Body of pancreas (tissue), 4 donors: Measurements from ENCODE around the gene RAD51C. TPM values are rescaled to one million over a fixed set of nuclear protein-coding genes. Genes with fewer than 3 reads are reported as not detected.

Source experiments
- ATAC-seq: fragments of 150-250 bp; one replicate; pipeline ENCODE4 v1.9.1; 2016
- DNase-seq, 4 donors: peaks; one replicate each; pipeline ENCODE4 v3.0.0-alpha.2; 2019
- H3K27ac ChIP-seq, 4 donors: fragments of 200-600 bp; sonication (generic); 1 replicate in 3 of 4; 2 replicates in 1 of 4; pipeline versions ENCODE4 v1.5.1 to v1.6.1; 2016 to 2019; ENCODE audit warnings: mild to moderate bottlenecking in 1 of 4, mixed read lengths in 1 of 4, moderate library complexity in 1 of 4
- H3K27me3 ChIP-seq, 2 donors: fragments of 200-600 bp; sonication (generic); one replicate each; pipeline ENCODE4 v1.6.0; 2016; ENCODE audit warnings: mild to moderate bottlenecking in 1 of 2
- H3K36me3 ChIP-seq, 2 donors: fragments of 200-600 bp; sonication (generic); replicated peaks in 1 of 2; 2 replicates each; pipeline ENCODE4 v1.5.1; 2016; ENCODE audit warnings: low read depth in 2 of 2; ENCODE audit not compliant: insufficient read depth in 1 of 2
- H3K4me1 ChIP-seq: fragments of 200-600 bp; sonication (generic); one replicate; pipeline ENCODE4 v1.6.0; 2016
- H3K4me3 ChIP-seq, 2 donors: fragments of 200-600 bp; sonication (generic); 1 replicate in 1 of 2; 2 replicates in 1 of 2; pipeline ENCODE4 v1.5.1; 2016 to 2019
- H3K9me3 ChIP-seq, 3 donors: fragments of 200-600 bp; sonication (generic); 1 replicate in 2 of 3; 2 replicates in 1 of 3; pipeline ENCODE4 v1.5.1; 2016
- POLR2A ChIP-seq, 3 donors: fragments of 450-650 bp; IDR thresholded peaks; one replicate each; pipeline ENCODE4 v1.6.1; 2016; ENCODE audit warnings: antibody characterized with exemption in 3 of 3, mild to moderate bottlenecking in 2 of 3
- WGBS, 2 donors: methylation state at CpG; one replicate each; pipeline ENCODE4 v1.1.5; 2017; 5-methylcytosine and 5-hydroxymethylcytosine counted together
- intact Hi-C: fragments of 100-400 bp; cut with DNase I; formaldehyde crosslinking; loops from one replicate; pipeline ENCODE4 v1.15.1; 2023
- total RNA-seq, 2 donors: library from RNA; depleted of rRNA; stranded (reverse); fragments of >200 nt; gene quantifications; one replicate each; pipeline ENCODE4 v1.1.0, GENCODE V29; 2016
- TF ChIP-seq, protein P1 (sequence below), 7 experiments: fragments of 450-650 bp in 4 of 7; fragments of 200-600 bp in 3 of 7; sonication (generic) in 3 of 7; IDR thresholded peaks; one replicate each; pipeline ENCODE4 v1.5.1; 2016 to 2019; ENCODE audit warnings: antibody characterized with exemption in 7 of 7

Gene RAD51C
- total RNA-seq, 2 donors from 2014 or later = 3.3 to 13.2 TPM

DNA sequence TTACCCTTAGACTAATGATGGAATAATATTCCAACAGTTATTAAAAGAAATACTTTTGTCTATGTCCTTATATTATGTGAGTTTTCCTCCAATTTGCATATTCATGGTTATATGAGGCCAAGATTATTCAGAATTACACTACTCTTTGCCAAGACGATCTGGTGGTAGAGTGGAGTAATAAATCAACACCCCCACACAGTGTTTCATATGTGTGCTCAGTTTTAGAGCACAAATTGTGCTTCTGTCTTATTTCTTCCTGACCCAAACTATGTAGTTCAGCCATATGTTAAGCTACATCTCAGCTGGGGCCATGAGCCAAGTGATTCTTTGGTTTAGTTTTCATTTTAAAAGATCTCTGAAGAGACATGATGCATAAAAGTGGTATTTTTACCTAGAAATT, 36.4 kb downstream of the RAD51C start:
- Histone ChIP-seq H3K36me3 (no peaks in the 10 kb centered on the region), H3K27ac (no peak overlapping the region), H3K9me3 (no peaks in the 10 kb centered on the region), H3K4me3 (no peak overlapping the region), H3K27me3 (no peaks in the 10 kb centered on the region), H3K4me1 (no peaks in the 10 kb centered on the region)
- 36 to 52% methylated on average over 1 of the region's 1 CpG for WGBS, 2 donors
- no peak for DNase-seq
- intact Hi-C loops = no loop called here
- ATAC-seq = no peak
- no peak for TF ChIP-seq POLR2A (IDR thresholded peaks at IDR 0.05)
- TF ChIP-seq, protein P1, sequence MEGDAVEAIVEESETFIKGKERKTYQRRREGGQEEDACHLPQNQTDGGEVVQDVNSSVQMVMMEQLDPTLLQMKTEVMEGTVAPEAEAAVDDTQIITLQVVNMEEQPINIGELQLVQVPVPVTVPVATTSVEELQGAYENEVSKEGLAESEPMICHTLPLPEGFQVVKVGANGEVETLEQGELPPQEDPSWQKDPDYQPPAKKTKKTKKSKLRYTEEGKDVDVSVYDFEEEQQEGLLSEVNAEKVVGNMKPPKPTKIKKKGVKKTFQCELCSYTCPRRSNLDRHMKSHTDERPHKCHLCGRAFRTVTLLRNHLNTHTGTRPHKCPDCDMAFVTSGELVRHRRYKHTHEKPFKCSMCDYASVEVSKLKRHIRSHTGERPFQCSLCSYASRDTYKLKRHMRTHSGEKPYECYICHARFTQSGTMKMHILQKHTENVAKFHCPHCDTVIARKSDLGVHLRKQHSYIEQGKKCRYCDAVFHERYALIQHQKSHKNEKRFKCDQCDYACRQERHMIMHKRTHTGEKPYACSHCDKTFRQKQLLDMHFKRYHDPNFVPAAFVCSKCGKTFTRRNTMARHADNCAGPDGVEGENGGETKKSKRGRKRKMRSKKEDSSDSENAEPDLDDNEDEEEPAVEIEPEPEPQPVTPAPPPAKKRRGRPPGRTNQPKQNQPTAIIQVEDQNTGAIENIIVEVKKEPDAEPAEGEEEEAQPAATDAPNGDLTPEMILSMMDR (IDR thresholded peaks at IDR 0.05) = no peak

DNA sequence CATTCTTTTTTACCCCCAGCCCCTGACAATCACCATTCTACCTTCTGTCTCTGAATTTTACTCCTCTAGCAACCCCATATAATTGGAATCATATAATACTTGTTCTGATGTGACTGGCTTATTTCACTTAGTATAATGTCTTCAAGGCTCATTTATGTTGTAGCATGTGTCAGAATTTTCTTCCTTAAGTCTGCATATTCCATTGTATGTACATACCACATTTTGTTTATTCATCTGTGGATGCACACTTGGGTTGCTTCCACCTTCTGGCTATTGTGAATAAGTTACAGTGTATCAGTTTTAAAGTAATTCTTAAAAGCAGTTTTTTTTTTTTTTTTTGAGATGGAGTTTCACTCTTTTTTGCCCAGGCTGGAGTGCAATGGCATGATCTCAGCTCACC, 38.5 kb downstream of the RAD51C start:
- intact Hi-C loops = no loop called here
- DNase-seq (no peak), ATAC-seq (no peak)
- Histone ChIP-seq H3K27me3 (no peaks in the 10 kb centered on the region), H3K9me3 (no peaks in the 10 kb centered on the region), H3K27ac (no peak overlapping the region), H3K4me3 (no peak overlapping the region), H3K36me3 (no peaks in the 10 kb centered on the region), H3K4me1 (no peaks in the 10 kb centered on the region)
- TF ChIP-seq POLR2A (IDR thresholded peaks at IDR 0.05) = no peak
- TF ChIP-seq, protein P1 (IDR thresholded peaks at IDR 0.05) = no peak

DNA sequence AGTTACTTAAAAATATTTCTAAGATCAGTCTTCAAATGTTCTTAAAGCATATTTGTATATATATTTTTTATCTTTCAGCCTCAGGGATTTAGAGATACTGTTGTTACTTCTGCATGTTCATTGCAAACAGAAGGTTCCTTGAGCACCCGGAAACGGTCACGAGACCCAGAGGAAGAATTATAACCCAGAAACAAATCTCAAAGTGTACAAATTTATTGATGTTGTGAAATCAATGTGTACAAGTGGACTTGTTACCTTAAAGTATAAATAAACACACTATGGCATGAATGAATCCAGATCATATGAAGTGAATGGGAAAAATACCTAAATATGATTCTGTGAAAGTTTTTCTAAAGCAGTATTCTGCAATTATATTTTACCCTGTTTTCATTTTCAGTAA, 41.6 kb downstream of the RAD51C start:
- intact Hi-C loops = no loop called here
- no peaks in the 10 kb centered on the region for H3K9me3 ChIP-seq
- H3K27me3 ChIP-seq = no peaks in the 10 kb centered on the region
- no peak overlapping the region for H3K4me3 ChIP-seq
- no peak for DNase-seq
- no peaks in the 10 kb centered on the region for H3K4me1 ChIP-seq
- ATAC-seq = no peak
- no peak for TF ChIP-seq POLR2A (IDR thresholded peaks at IDR 0.05)
- TF ChIP-seq, protein P1 (IDR thresholded peaks at IDR 0.05) = no peak
- WGBS, 2 donors = 85 to 86% methylated on average over 3 of the region's 3 CpGs
- no peak overlapping the region for H3K27ac ChIP-seq
- no peaks in the 10 kb centered on the region for H3K36me3 ChIP-seq

DNA sequence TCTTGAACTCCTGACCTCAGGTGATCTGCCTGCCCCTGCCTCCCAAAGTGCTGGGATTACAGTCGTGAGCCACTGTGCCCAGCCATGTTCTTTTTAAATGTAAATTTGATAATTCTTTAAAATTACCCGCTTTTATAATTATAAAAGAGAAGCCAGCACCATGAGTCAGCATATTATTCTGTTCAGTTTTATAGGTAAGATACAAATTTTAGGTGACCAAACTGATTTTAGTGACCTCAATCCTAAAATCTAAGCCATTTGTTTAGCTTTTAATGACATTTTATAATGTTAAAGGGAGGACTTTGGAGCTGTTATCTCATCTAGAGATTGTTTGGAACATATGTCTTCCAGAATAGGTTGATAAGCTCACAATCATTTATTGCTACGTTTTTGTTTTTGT, 42.4 kb downstream of the RAD51C start:
- ATAC-seq (no peak), DNase-seq (no peak)
- Histone ChIP-seq H3K4me3 (no peak overlapping the region), H3K27me3 (no peaks in the 10 kb centered on the region), H3K36me3 (no peaks in the 10 kb centered on the region), H3K27ac (no peak overlapping the region), H3K9me3 (no peaks in the 10 kb centered on the region), H3K4me1 (no peaks in the 10 kb centered on the region)
- TF ChIP-seq POLR2A (IDR thresholded peaks at IDR 0.05) = no peak
- TF ChIP-seq, protein P1 (IDR thresholded peaks at IDR 0.05) = no peak
- intact Hi-C loops = no loop called here
- WGBS, 2 donors = 74% methylated on average over 3 of the region's 3 CpGs

DNA sequence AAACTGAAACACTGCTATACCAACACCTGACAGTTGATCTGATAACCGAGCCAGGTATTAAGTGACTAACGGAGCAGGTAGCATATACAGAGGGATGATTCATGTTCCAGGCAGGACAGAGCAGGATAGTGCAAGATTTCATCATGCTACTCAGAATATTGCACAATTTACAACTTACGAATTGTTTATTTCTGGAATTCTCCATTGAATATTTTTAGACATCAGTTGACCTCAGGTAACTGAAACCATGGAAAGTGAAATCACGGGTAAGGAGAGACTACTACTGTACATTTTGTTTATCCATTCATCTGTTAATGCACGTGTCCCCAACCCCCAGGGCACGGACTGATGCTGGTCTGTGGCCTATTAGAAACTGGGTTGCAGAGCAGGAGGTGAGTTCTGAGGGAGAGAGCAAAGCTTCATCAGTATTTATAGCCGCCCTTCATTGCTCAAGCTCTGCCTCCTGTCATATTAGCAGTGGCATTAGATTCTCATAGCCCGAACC, 48.8 kb downstream of the RAD51C start:
- Histone ChIP-seq H3K36me3 (no peaks in the 10 kb centered on the region), H3K4me1 (no peaks in the 10 kb centered on the region), H3K27me3 (no peaks in the 10 kb centered on the region), H3K27ac (no peak overlapping the region), H3K9me3 (no peaks in the 10 kb centered on the region), H3K4me3 (no peak overlapping the region)
- ATAC-seq = no peak
- no peak for DNase-seq
- TF ChIP-seq POLR2A (IDR thresholded peaks at IDR 0.05) = no peak
- TF ChIP-seq, protein P1 (IDR thresholded peaks at IDR 0.05) = no peak
- intact Hi-C loops = no loop called here
- 77 to 80% methylated on average over 8 of the region's 8 CpGs for whole genome bisulfite sequencing, 2 donors
